HG03457 (cell line): ENCODE results near the gene NPPB.

ENCODE experiments used
- ATAC-seq: cut with Tn5 transposase; IDR thresholded peaks from one replicate; pipeline ENCODE4 v1.9.1; 2021; ENCODE audit warnings: moderate number of reproducible peaks; ENCODE audit not compliant: unreplicated experiment

Gene NPPB

DNA sequence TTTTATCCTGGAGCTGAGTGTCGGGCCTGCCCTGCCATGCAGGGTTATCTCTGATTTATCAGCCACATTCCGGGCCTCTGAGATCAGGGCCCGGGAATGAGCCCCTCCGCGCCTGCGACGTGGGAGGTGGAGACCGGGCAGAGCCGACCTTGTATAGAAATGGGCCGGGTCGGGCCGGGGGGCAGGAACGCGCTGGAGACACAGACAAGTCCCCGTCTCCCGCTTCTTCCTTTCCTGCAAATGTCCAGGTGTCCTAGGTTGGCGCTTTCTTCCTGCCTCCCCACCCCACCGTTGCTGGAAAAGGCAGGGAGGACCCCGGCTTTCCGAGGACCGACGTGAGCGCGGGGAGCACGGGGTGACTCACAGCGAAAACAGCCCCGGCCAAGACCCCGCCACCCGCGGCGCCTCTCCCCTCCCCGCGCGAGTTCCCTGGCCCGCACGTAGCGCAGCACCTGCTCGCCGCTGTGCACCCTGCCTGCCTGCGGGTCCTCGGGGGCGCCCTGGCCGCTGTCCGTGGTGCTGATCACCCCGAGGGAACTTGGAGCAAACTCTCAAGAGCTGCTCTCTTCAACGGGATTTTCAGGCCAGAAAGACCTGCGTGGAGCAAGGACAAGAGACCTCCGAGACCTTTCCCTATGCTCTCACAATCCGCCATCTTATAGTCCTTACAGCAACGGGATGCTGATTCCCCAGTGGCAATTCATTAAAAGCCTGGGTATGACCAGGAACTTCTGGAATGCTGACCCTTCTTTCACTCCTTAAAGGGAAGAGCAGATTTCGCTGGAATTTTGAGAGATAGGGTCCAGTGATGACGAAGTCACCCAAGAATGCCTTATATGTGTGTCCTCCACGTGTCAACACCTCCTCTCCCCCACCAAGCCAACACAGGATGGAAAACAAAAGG is 475 bp upstream of the NPPB start:
- ATAC-seq, result no peak

GRCh38 chr1:11858158-11858557 is 587 bp downstream of the NPPB start:
- ATAC-seq, result no peak

GRCh38 chr1:11857164-11857851 is 1.4 kb downstream of the NPPB start:
- ATAC-seq, result no peak

- no peak for ATAC-seq
Observed at GRCh38 chr1:11856698-11857097, 2.0 kb downstream of the NPPB start.

- ATAC-seq, result no peak
Observed at GRCh38 chr1:11855430-11855829, 3.3 kb downstream of the NPPB start.

GRCh38 chr1:11854519-11854918 is 4.2 kb downstream of the NPPB start:
- no peak for ATAC-seq

- ATAC-seq, result no peak
Observed at GRCh38 chr1:11851180-11851579, 7.6 kb downstream of the NPPB start.

DNA sequence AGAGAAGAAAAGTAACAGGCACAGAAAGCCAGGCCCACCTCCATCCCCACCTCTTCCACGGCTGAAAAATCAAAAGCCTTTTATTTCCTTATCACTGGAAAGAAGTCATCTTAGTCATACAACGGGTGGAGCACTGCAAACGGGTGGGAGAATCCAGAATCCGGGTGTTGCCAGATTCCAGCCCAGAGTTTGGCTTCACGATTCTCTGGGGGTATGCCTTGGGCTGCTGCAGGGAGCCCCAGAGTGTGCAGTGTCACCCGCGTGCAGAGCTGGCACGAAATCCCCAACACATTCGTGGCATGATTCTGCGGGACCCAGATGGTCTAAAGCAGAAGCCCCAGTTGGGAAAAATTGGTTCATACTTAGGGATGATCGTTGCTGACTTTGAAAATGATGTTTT is 8.6 kb downstream of the NPPB start:
- ATAC-seq, result no peak

GRCh38 chr1:11848373-11848700 is 10.4 kb downstream of the NPPB start:
- no peak for ATAC-seq

DNA sequence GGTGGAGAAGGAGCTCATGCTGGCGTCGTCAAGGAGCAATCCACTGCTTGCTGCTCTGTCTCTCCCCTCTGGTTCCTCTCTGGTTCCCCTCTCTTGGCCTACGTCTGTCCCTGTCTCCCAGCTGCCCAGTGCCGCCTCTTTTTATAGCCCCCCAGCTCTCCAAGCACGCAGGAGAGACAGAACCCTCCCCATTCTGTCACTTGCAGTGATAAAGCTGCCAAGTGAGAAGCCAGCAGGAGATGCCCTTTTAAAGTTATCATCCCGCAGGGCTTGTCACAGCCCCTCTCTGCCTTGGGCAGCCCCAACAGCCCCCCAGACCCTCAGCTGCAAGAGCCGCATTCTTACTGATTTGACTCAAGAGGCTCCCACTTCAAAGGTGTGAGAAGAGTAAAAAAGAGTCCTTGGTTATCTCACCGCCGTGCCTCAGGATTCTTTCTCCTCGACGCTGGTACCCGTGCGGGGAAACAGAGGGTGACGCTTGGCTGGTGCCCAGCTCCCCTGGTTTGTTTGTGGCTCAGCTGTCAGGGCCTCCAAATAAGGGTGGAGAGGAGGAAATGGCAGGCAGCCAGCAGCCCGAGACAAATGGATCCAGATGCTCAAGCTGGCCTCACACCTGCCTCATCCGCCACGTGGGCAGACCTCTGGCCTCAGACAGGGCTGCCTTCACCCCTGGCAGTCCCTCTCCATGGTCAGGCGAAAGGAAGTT is 10.9 kb downstream of the NPPB start, which contains the start of gene NPPA:
Gene NPPA, minus strand, starts transcription at position 117 of the 706 bp plus-strand sequence. Its CDS starts 99 bp downstream, at position 18.
- ATAC-seq, result no peak

GRCh38 chr1:11845641-11846335 is 13.0 kb downstream of the NPPB start:
- no peak for ATAC-seq

- no peak for ATAC-seq
Observed at GRCh38 chr1:11842154-11843041, 16.3 kb downstream of the NPPB start.

GRCh38 chr1:11841245-11842153 is 17.2 kb downstream of the NPPB start:
- no peak for ATAC-seq

DNA sequence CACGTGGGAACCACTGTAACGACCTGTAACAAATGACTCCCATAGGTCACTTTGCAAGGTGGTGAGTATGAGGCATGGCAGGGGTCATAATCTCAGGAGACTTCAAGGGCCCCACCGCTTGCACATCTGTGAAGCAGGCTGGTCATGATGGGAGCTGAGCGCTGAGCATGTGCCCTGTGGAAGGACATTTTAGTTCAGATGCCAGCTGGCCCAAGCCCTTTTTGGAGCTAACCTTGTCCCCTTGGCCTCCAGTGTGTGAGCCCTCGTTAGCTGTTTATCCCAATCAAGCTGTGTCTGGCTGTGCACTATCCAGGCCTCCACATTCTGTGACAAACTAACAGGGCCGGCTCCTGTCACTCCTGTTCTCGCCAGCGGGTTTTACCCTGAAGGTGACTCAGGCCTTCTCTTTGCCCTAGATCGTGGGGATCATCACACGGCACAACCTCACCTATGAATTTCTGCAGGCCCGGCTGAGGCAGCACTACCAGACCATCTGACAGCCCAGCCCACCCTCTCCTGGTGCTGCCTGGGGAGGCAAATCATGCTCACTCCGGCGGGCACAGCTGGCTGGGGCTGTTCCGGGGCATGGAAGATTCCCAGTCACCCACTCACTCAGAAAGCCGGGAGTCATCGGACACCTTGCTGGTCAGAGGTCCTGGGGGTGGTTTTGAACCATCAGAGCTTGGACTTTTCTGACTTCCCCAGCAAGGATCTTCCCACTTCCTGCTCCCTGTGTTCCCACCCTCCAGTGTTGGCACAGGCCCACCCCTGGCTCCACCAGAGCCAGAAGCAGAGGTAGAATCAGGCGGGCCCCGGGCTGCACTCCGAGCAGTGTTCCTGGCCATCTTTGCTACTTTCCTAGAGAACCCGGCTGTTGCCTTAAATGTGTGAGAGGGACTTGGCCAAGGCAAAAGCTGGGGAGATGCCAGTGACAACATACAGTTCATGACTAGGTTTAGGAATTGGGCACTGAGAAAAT is 18.7 kb downstream of the NPPB start:
- ATAC-seq, result no peak

- ATAC-seq, result no peak
Observed at GRCh38 chr1:11838349-11839272, 20.1 kb downstream of the NPPB start.

- no peak for ATAC-seq
Observed at GRCh38 chr1:11837767-11838348, 20.9 kb downstream of the NPPB start.
